ENCODE data around the gene EDEM1.

GRCh38 chr3:5233026-5233425 is 45.5 kb downstream of the EDEM1 start:
- TF ChIP-seq, protein P1, sequence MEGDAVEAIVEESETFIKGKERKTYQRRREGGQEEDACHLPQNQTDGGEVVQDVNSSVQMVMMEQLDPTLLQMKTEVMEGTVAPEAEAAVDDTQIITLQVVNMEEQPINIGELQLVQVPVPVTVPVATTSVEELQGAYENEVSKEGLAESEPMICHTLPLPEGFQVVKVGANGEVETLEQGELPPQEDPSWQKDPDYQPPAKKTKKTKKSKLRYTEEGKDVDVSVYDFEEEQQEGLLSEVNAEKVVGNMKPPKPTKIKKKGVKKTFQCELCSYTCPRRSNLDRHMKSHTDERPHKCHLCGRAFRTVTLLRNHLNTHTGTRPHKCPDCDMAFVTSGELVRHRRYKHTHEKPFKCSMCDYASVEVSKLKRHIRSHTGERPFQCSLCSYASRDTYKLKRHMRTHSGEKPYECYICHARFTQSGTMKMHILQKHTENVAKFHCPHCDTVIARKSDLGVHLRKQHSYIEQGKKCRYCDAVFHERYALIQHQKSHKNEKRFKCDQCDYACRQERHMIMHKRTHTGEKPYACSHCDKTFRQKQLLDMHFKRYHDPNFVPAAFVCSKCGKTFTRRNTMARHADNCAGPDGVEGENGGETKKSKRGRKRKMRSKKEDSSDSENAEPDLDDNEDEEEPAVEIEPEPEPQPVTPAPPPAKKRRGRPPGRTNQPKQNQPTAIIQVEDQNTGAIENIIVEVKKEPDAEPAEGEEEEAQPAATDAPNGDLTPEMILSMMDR (IDR thresholded peaks at IDR 0.05): no peak
- no peak for TF ChIP-seq POLR2A (IDR thresholded peaks at IDR 0.05)

All from tibial nerve (tissue), 3 donors.